ENCODE results near the gene FXYD7. TPM values are rescaled to one million over a fixed set of nuclear protein-coding genes. Genes with fewer than 3 reads are reported as not detected.

Gene FXYD7
- total RNA-seq, 1 experiment from 2014 or later = not detected

- H3K27me3 ChIP-seq (ENCODE audit: low read length) = no peaks in the 10 kb centered on the region
- no peaks in the 10 kb centered on the region for H3F3A ChIP-seq (ENCODE audit: low read length, unreplicated experiment)
- H3K79me2 ChIP-seq (ENCODE audit: low read length) = no peaks in the 10 kb centered on the region
- intact Hi-C loops (cut with micrococcal nuclease) = no loop called here
- no peak for ATAC-seq
- no peak overlapping the region for H2AFZ ChIP-seq (ENCODE audit: low read length)
- H3K4me1 ChIP-seq (ENCODE audit: insufficient read depth, low read length) = peaks cover 7% of the 10 kb centered on the region
- no peak overlapping the region for H3K27ac ChIP-seq (ENCODE audit: low read length)
- TF ChIP-seq, protein P1, sequence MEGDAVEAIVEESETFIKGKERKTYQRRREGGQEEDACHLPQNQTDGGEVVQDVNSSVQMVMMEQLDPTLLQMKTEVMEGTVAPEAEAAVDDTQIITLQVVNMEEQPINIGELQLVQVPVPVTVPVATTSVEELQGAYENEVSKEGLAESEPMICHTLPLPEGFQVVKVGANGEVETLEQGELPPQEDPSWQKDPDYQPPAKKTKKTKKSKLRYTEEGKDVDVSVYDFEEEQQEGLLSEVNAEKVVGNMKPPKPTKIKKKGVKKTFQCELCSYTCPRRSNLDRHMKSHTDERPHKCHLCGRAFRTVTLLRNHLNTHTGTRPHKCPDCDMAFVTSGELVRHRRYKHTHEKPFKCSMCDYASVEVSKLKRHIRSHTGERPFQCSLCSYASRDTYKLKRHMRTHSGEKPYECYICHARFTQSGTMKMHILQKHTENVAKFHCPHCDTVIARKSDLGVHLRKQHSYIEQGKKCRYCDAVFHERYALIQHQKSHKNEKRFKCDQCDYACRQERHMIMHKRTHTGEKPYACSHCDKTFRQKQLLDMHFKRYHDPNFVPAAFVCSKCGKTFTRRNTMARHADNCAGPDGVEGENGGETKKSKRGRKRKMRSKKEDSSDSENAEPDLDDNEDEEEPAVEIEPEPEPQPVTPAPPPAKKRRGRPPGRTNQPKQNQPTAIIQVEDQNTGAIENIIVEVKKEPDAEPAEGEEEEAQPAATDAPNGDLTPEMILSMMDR (conservative IDR thresholded peaks at IDR 0.05; ENCODE audit: low read depth, low read length) = no peak
- no peak for TF ChIP-seq EZH2phosphoT487 (IDR thresholded peaks at IDR 0.05; ENCODE audit: borderline replicate concordance, low read length)
- no peak for TF ChIP-seq EZH2 (IDR thresholded peaks at IDR 0.05; ENCODE audit: low read length, unreplicated experiment)
- CTCF ChIA-PET = no interaction called here
- no peaks in the 10 kb centered on the region for H3K9me2 ChIP-seq (replicated peaks; ENCODE audit: low read length)
- H3K9me3 ChIP-seq (ENCODE audit: low read length) = no peaks in the 10 kb centered on the region
- POLR2A ChIA-PET (ENCODE audit: unreplicated experiment) = no interaction called here
- no peak overlapping the region for H3K4me3 ChIP-seq (ENCODE audit: low read length)
- no peaks in the 10 kb centered on the region for H4K20me1 ChIP-seq (ENCODE audit: low read length)
- H3K9ac ChIP-seq (ENCODE audit: low read length) = no peak overlapping the region
- BruUV-seq (replicated peaks) = no TSS peak
- no peaks in the 10 kb centered on the region for H3K36me3 ChIP-seq (ENCODE audit: low read depth, low read length)
- no peak for DNase-seq
- H3K4me2 ChIP-seq (ENCODE audit: low read length) = no peak overlapping the region
Measured at GRCh38 chr19:35104361-35104760, 38.7 kb upstream of the FXYD7 start.

GRCh38 chr19:35105047-35105410, 38.0 kb upstream of the FXYD7 start:
- intact Hi-C loops (cut with micrococcal nuclease) = no loop called here
- BruUV-seq (replicated peaks) = no TSS peak

More at GRCh38 chr19:35105047-35105410, 38.0 kb upstream of the FXYD7 start:
- no peaks in the 10 kb centered on the region for H3K27me3 ChIP-seq (ENCODE audit: low read length)
- no peaks in the 10 kb centered on the region for H3K36me3 ChIP-seq (ENCODE audit: low read depth, low read length)
- H3K4me1 ChIP-seq (ENCODE audit: insufficient read depth, low read length) = peaks cover 7% of the 10 kb centered on the region
- CTCF ChIA-PET = no interaction called here
- ATAC-seq = no peak
- H3F3A ChIP-seq (ENCODE audit: low read length, unreplicated experiment) = no peaks in the 10 kb centered on the region
- POLR2A ChIA-PET (ENCODE audit: unreplicated experiment) = no interaction called here
- H3K79me2 ChIP-seq (ENCODE audit: low read length) = no peaks in the 10 kb centered on the region
- no peak overlapping the region for H3K9ac ChIP-seq (ENCODE audit: low read length)
- no peak overlapping the region for H3K4me3 ChIP-seq (ENCODE audit: low read length)
- H4K20me1 ChIP-seq (ENCODE audit: low read length) = no peaks in the 10 kb centered on the region
- H3K4me2 ChIP-seq (ENCODE audit: low read length) = no peak overlapping the region
- no peak for DNase-seq
- H3K9me3 ChIP-seq (ENCODE audit: low read length) = no peaks in the 10 kb centered on the region
- TF ChIP-seq, protein P1 (conservative IDR thresholded peaks at IDR 0.05; ENCODE audit: low read depth, low read length) = no peak
- TF ChIP-seq EZH2phosphoT487 (IDR thresholded peaks at IDR 0.05; ENCODE audit: borderline replicate concordance, low read length) (no peak), EZH2 (IDR thresholded peaks at IDR 0.05; ENCODE audit: low read length, unreplicated experiment) (no peak)
- no peaks in the 10 kb centered on the region for H3K9me2 ChIP-seq (replicated peaks; ENCODE audit: low read length)
- no peak overlapping the region for H3K27ac ChIP-seq (ENCODE audit: low read length)
- no peak overlapping the region for H2AFZ ChIP-seq (ENCODE audit: low read length)
